ENCODE results near the gene VEGFB. TPM values are rescaled to one million over a fixed set of nuclear protein-coding genes. Genes with fewer than 3 reads are reported as not detected.

The VEGFB gene
- total and polyA plus RNA-seq, 2 donors (not counting 3 experiments of a cell fraction or from before 2014, with no cell fraction given), result 19.3 to 98.1 TPM

DNA sequence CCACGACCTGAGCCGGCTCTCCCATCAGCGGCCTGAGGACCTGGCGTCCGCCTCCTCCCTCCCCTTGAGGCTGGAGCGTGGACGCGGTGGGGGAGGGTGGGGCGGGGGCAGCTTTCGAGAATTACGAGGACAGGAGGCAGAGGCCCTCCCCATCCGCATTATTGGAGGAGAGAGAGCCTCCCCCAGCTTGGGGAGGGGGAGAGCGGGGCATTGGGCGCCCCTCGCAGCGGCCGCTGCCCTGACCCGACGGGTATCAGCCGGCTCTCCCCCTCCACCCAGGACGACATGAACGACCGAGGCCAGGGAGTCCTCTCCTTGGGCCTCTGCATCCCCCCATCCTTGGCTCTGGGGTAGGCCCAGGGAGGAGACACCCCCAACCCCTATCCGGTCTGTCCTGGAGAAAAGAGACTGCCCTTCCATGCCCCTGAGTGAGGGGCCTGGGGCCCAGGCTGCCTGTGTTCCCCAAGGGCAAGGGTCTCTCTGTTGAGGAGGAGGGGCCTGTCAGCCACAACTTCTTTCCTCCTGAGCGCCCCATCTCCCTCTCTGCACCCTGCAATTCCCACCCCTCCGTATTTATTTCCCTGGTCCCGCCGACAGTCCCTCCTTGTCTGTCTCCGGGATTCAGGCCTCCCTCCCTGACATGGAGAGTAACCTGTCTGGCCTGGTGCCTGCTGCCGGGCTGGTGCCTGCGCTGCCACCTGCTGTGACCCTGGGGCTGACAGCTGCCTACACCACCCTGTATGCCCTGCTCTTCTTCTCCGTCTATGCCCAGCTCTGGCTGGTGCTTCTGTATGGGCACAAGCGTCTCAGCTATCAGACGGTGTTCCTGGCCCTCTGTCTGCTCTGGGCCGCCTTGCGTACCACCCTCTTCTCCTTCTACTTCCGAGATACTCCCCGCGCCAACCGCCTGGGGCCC lies 51.8 kb downstream of the VEGFB start:
- Histone ChIP-seq H3K27ac (ENCODE audit: insufficient read depth, low read depth, low read length) (no peak overlapping the region), H3K9me3 (replicated peaks; ENCODE audit: control insufficient read depth, insufficient read depth, low read length) (no peaks in the 10 kb centered on the region), H4K20me1 (replicated peaks; ENCODE audit: control insufficient read depth, extremely low read depth, insufficient read depth, low read length) (no peaks in the 10 kb centered on the region), H3K36me3 (ENCODE audit: control insufficient read depth in 2 of 2, extremely low read depth in 1 of 2, insufficient read depth in 2 of 2, low read length in 2 of 2) (peaks cover 0 to 5% of the 10 kb centered on the region in 2 experiments), H3K79me2 (ENCODE audit: control insufficient read depth, insufficient read depth, low read length) (peaks cover 2% of the 10 kb centered on the region), H3K9ac (replicated peaks; ENCODE audit: extremely low read depth, insufficient read depth, low read length) (peak overlapping the region; percentile 54), H2AFZ (ENCODE audit: low read depth, low read length) (peak overlapping the region; percentile 49), H3K27me3 (ENCODE audit: control insufficient read depth in 2 of 2, insufficient read depth in 2 of 2, low read length in 2 of 2) (peaks cover 11 to 12% of the 10 kb centered on the region in 2 experiments), H3K4me1 (ENCODE audit: control insufficient read depth, extremely low read depth, insufficient read depth, low read length) (peaks cover 11% of the 10 kb centered on the region), H3K4me3 (replicated peaks in 1 of 3; ENCODE audit: insufficient read depth in 1 of 3, low read depth in 1 of 3, low read length in 3 of 3) (peak overlapping the region; percentile 11 to 49 (median 42)), H3K4me2 (ENCODE audit: insufficient read depth, low read length) (peak overlapping the region; percentile 58), H3K9me1 (replicated peaks; ENCODE audit: control insufficient read depth, extremely low read depth, insufficient read depth, low read length) (no peaks in the 10 kb centered on the region)
- ChIA-PET CTCF (interaction anchor here (2.2 to 3.5 kb wide), 3 partner anchors 15 to 69 kb away, joined by 8 to 26 read pairs (median 9); partner anchors contain the start of gene CATSPERZ), POLR2A (no interaction called here)
- DNase-seq (ENCODE audit: low read depth, low spot score) (no peak), FAIRE-seq (no peak)
- dilution Hi-C loops (cut with MboI; ENCODE audit: extremely low pct_ligation_motif_present, low sequenced_read_pairs) (no loop called here), intact Hi-C loops (cut with micrococcal nuclease) (loop anchor here (1.0 to 5.0 kb wide), 5 partner anchors 16 to 99 kb away; partner anchors contain the start of genes ESRRA, PLCB3, PPP1R14B and STIP1)
- no TSS peak for BruUV-seq (replicated peaks)
- TF ChIP-seq, protein P1, sequence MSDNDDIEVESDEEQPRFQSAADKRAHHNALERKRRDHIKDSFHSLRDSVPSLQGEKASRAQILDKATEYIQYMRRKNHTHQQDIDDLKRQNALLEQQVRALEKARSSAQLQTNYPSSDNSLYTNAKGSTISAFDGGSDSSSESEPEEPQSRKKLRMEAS (IDR thresholded peaks at IDR 0.05; ENCODE audit: insufficient read depth, insufficient read length), result no peak
- TF ChIP-seq POLR2A (IDR thresholded peaks at IDR 0.05; ENCODE audit: low read depth, low read length), result peak; percentile 10

DNA sequence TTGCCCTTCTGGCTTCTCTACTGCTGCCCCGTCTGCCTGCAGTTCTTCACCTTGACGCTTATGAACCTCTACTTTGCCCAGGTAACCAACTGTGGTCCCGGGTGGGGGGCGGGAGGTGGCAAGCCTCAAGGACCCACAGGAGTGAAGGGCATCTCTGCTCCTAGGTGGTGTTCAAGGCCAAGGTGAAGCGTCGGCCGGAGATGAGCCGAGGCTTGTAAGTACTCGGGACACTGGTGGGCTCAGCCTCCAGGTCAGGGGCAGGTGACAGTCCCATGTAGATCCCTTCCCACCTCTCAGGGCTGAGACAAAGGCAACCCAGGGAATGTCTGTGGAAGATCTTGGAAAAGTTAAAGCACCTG lies 52.4 kb downstream of the VEGFB start:
- Histone ChIP-seq H2AFZ (ENCODE audit: low read depth, low read length) (no peak overlapping the region), H3K4me1 (ENCODE audit: control insufficient read depth, extremely low read depth, insufficient read depth, low read length) (peaks cover 11% of the 10 kb centered on the region), H4K20me1 (replicated peaks; ENCODE audit: control insufficient read depth, extremely low read depth, insufficient read depth, low read length) (no peaks in the 10 kb centered on the region), H3K36me3 (ENCODE audit: control insufficient read depth in 2 of 2, extremely low read depth in 1 of 2, insufficient read depth in 2 of 2, low read length in 2 of 2) (peaks cover 0 to 5% of the 10 kb centered on the region in 2 experiments), H3K27ac (ENCODE audit: insufficient read depth, low read depth, low read length) (no peak overlapping the region), H3K9me1 (replicated peaks; ENCODE audit: control insufficient read depth, extremely low read depth, insufficient read depth, low read length) (no peaks in the 10 kb centered on the region), H3K4me3 (replicated peaks in 1 of 3; ENCODE audit: insufficient read depth in 1 of 3, low read depth in 1 of 3, low read length in 3 of 3) (no peak overlapping the region), H3K27me3 (ENCODE audit: control insufficient read depth in 2 of 2, insufficient read depth in 2 of 2, low read length in 2 of 2) (peaks cover 13 to 18% of the 10 kb centered on the region in 2 experiments), H3K9ac (replicated peaks; ENCODE audit: extremely low read depth, insufficient read depth, low read length) (no peak overlapping the region), H3K79me2 (ENCODE audit: control insufficient read depth, insufficient read depth, low read length) (peaks cover 2% of the 10 kb centered on the region), H3K9me3 (replicated peaks; ENCODE audit: control insufficient read depth, insufficient read depth, low read length) (no peaks in the 10 kb centered on the region), H3K4me2 (ENCODE audit: insufficient read depth, low read length) (no peak overlapping the region)
- DNase-seq (ENCODE audit: low read depth, low spot score) (no peak), FAIRE-seq (no peak)
- POLR2A ChIA-PET, result no interaction called here
- BruUV-seq (replicated peaks), result no TSS peak
- dilution Hi-C loops (cut with MboI; ENCODE audit: extremely low pct_ligation_motif_present, low sequenced_read_pairs) (no loop called here), intact Hi-C loops (cut with micrococcal nuclease) (loop anchor here (5.0 kb wide), 1 partner anchor 99 kb away; the partner anchor contains the start of gene STIP1)
- TF ChIP-seq EZH2 (IDR thresholded peaks at IDR 0.05; ENCODE audit: borderline replicate concordance, low read depth, low read length, severe bottlenecking), result no peak
- TF ChIP-seq GATA2 (IDR thresholded peaks at IDR 0.05; ENCODE audit: insufficient read depth, insufficient read length, low read depth, low read length), result no peak
- no peak for TF ChIP-seq POLR2A (IDR thresholded peaks at IDR 0.05; ENCODE audit: low read depth, low read length)
- TF ChIP-seq POLR2AphosphoS5 (IDR thresholded peaks at IDR 0.05; ENCODE audit: insufficient read depth, low read depth, low read length), result no peak
- TF ChIP-seq FOS (IDR thresholded peaks at IDR 0.05; ENCODE audit: borderline replicate concordance, insufficient read depth, low read length), result no peak
- TF ChIP-seq MYC (IDR thresholded peaks at IDR 0.05; ENCODE audit: low read depth, low read length), result no peak
- TF ChIP-seq, protein P2, sequence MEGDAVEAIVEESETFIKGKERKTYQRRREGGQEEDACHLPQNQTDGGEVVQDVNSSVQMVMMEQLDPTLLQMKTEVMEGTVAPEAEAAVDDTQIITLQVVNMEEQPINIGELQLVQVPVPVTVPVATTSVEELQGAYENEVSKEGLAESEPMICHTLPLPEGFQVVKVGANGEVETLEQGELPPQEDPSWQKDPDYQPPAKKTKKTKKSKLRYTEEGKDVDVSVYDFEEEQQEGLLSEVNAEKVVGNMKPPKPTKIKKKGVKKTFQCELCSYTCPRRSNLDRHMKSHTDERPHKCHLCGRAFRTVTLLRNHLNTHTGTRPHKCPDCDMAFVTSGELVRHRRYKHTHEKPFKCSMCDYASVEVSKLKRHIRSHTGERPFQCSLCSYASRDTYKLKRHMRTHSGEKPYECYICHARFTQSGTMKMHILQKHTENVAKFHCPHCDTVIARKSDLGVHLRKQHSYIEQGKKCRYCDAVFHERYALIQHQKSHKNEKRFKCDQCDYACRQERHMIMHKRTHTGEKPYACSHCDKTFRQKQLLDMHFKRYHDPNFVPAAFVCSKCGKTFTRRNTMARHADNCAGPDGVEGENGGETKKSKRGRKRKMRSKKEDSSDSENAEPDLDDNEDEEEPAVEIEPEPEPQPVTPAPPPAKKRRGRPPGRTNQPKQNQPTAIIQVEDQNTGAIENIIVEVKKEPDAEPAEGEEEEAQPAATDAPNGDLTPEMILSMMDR (IDR thresholded peaks at IDR 0.05; ENCODE audit: extremely low read depth in 1 of 2, insufficient read depth in 1 of 2, low read depth in 1 of 2, low read length in 2 of 2), result no peak
- TF ChIP-seq, protein P1 (IDR thresholded peaks at IDR 0.05; ENCODE audit: insufficient read depth, insufficient read length), result no peak
- no peak for TF ChIP-seq JUN (IDR thresholded peaks at IDR 0.05; ENCODE audit: borderline replicate concordance, insufficient read depth, insufficient read length, low read depth)
- CTCF ChIA-PET, result interaction anchor here (2.2 kb wide), 1 partner anchor 14 kb away, joined by 8 read pairs; no protein-coding TSS in a partner anchor
